ENCODE data around the gene NLE1. TPM values are rescaled to one million over a fixed set of nuclear protein-coding genes. Genes with fewer than 3 reads are reported as not detected.
"Not testable (repeated sequence)": the region's sequence is repeated elsewhere in the genome, so short reads cannot be mapped to it uniquely, and the experiment has no call there.

NLE1 gene
- total RNA-seq, 6 experiments from 2014 or later = 15.2 to 21.0 (median 18.5) TPM

DNA sequence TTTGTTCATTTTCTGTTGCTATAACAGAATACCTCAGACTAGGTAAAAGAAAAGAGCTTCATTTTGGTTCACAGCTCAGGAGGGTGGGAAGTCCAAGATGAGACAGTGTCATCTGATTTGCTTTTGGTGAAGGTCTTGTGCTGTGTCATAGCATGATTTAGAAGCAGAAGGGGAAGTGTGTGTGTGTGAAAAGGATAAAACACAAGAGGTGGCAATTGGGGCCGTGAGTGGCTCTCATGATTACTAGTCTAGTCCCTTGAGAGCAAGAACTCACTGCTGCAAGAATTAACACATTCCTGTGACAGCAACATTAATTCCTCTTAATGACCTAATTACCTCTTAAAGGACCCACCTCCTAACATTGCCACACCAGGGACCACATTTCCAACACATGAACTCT lies 43.7 kb upstream of the NLE1 start:
- TF ChIP-seq, protein P1, sequence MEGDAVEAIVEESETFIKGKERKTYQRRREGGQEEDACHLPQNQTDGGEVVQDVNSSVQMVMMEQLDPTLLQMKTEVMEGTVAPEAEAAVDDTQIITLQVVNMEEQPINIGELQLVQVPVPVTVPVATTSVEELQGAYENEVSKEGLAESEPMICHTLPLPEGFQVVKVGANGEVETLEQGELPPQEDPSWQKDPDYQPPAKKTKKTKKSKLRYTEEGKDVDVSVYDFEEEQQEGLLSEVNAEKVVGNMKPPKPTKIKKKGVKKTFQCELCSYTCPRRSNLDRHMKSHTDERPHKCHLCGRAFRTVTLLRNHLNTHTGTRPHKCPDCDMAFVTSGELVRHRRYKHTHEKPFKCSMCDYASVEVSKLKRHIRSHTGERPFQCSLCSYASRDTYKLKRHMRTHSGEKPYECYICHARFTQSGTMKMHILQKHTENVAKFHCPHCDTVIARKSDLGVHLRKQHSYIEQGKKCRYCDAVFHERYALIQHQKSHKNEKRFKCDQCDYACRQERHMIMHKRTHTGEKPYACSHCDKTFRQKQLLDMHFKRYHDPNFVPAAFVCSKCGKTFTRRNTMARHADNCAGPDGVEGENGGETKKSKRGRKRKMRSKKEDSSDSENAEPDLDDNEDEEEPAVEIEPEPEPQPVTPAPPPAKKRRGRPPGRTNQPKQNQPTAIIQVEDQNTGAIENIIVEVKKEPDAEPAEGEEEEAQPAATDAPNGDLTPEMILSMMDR (IDR thresholded peaks at IDR 0.05) = no peak

DNA sequence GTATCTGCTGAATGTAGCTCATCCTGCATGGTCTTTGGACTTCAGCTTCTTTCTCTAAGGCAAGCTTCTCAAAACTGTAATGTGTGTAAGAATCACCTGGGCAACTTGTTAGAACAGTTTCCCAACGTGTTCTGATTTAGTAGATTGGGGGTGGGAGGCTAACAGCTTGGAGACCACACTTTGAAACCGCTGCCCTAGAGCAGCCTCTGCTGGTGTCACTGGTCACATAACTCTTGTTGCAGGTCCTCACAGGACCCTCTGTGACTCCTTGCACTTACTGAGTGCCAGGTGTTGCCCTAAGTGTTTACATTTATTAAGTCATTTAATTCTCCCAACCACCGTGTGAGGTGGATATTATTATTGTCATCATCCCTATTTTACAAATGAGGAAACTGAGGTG lies 42.2 kb upstream of the NLE1 start:
- TF ChIP-seq, protein P1 (IDR thresholded peaks at IDR 0.05) = no peak
- peaks cover 14% of the 10 kb centered on the region for H3K27me3 Mint-ChIP-seq (ENCODE audit: insufficient read depth)
- H3K36me3 Mint-ChIP-seq (ENCODE audit: low read depth) = no peaks in the 10 kb centered on the region
- H3K9me3 Mint-ChIP-seq = no peaks in the 10 kb centered on the region
- no peaks in the 10 kb centered on the region for H3K4me1 Mint-ChIP-seq (ENCODE audit: low read depth)
- no peak overlapping the region for H3K4me3 Mint-ChIP-seq
- no peak overlapping the region for H3K27ac Mint-ChIP-seq
- no peak for DNase-seq

More for the DNA sequence above, 43.7 kb upstream of the NLE1 start:
- no peak overlapping the region for H3K4me3 Mint-ChIP-seq
- H3K4me1 Mint-ChIP-seq (ENCODE audit: low read depth) = no peaks in the 10 kb centered on the region
- no peaks in the 10 kb centered on the region for H3K9me3 Mint-ChIP-seq
- H3K27ac Mint-ChIP-seq = no peak overlapping the region
- DNase-seq = no peak
- no peaks in the 10 kb centered on the region for H3K36me3 Mint-ChIP-seq (ENCODE audit: low read depth)
- peaks cover 9% of the 10 kb centered on the region for H3K27me3 Mint-ChIP-seq (ENCODE audit: insufficient read depth)

DNA sequence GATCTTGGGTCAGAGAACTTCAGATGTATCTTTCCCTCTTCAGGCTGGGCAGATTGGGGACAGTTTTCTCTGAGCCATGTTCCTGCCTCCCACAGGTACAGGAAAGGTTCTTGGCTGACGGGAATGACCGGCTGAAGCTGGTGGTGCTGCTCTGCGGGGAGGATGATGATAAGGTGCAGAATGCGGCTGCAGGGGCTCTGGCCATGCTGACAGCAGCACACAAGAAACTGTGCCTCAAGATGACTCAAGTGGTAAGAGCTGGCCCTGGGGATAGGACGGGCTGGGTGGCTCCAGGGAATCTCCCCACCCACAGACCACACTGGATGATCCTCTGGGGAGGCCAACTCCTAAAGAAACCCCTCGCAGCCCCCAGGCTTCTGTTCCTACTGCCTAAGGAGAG lies 41.2 kb upstream of the NLE1 start:
- TF ChIP-seq, protein P1 (IDR thresholded peaks at IDR 0.05) = no peak
- H3K9me3 Mint-ChIP-seq = no peaks in the 10 kb centered on the region
- H3K27ac Mint-ChIP-seq = no peak overlapping the region
- no peak for DNase-seq
- H3K27me3 Mint-ChIP-seq (ENCODE audit: insufficient read depth) = peaks cover 14% of the 10 kb centered on the region
- no peaks in the 10 kb centered on the region for H3K36me3 Mint-ChIP-seq (ENCODE audit: low read depth)
- no peak overlapping the region for H3K4me3 Mint-ChIP-seq
- no peaks in the 10 kb centered on the region for H3K4me1 Mint-ChIP-seq (ENCODE audit: low read depth)

DNA sequence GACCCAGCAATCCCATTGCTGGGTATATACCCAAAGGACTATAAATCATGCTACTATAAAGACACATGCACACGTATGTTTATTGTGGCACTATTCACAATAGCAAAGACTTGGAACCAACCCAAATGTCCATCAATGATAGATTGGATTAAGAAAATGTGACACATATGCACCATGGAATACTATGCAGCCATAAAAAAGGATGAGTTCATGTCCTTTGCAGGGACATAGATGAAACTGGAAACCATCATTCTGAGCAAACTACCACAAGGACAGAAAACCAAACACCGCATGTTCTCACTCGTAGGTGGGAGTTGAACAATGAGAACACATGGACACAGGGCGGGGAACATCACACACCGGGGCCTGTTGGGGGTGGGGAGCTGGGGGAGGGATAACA lies 37.3 kb upstream of the NLE1 start:
- DNase-seq; H3K27ac Mint-ChIP-seq; H3K4me1 Mint-ChIP-seq (ENCODE audit: low read depth); H3K9me3 Mint-ChIP-seq; H3K36me3 Mint-ChIP-seq (ENCODE audit: low read depth); H3K4me3 Mint-ChIP-seq: not testable (repeated sequence)
- H3K27me3 Mint-ChIP-seq (ENCODE audit: insufficient read depth) = peaks cover 39% of the 10 kb centered on the region

DNA sequence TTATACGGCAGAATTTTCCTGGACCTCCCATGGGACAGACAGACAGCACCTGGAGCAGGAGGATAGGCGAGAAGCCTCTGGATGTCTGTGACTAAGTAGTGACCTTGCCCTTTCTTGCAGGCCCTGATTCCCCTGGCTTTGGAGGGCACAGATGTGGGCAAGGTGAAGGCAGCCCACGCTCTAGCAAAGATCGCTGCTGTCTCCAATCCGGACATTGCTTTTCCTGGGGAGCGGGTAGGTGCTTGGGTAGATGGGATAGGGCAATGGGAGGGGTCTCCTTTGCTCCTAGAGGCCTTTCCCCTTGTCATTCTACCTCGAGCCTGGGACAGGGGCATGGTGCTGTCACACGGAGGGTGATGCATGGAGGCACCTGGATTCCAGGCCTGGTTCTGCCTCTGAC lies 34.8 kb upstream of the NLE1 start:
- Mint-ChIP-seq H3K4me3 (no peak overlapping the region), H3K27ac (no peak overlapping the region), H3K36me3 (ENCODE audit: low read depth) (no peaks in the 10 kb centered on the region), H3K9me3 (no peaks in the 10 kb centered on the region), H3K4me1 (ENCODE audit: low read depth) (peaks cover 2% of the 10 kb centered on the region), H3K27me3 (ENCODE audit: insufficient read depth) (peaks cover 32% of the 10 kb centered on the region)
- DNase-seq = no peak
- TF ChIP-seq, protein P1 (IDR thresholded peaks at IDR 0.05) = no peak

DNA sequence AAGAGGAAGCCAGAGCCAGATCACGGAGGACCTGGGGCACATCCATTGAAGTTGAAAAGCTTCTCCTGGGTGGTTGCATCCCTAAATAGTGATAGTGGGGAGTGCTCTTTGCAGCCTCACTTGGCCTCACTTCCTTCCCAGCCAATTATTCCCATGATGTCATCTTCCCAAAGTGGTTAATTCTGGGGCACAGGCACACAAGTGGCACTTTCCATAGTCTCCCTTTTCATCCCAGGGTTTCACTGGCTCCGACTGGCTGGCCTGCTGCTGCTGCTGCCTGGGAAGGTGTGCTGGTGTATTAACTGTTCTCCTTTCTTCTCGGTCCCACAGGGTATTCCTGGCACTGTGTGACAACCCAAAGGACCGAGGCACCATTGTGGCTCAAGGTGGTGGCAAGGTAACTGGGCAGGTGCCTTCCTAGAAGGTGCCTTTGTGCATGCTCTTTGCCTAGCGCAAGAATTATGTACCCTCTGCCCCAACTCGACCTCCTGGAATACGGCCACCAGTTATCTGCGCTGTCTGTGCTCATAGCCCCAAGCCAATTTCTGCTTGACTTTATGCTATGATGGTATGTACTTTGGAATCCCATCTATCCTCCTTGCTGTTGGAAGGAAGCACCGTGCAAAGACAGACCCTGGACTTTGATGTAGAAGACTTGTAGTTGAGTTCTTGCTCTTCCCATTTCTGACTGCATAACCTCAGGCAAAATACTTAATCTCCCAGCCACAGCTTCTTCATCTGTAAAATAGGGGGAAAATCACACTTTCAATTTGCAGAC lies 33.7 kb upstream of the NLE1 start:
- Mint-ChIP-seq H3K4me1 (ENCODE audit: low read depth) (peaks cover 6% of the 10 kb centered on the region), H3K4me3 (no peak overlapping the region), H3K27me3 (ENCODE audit: insufficient read depth) (peaks cover 32% of the 10 kb centered on the region)

More for the DNA sequence above, 33.7 kb upstream of the NLE1 start:
- no peak for DNase-seq
- TF ChIP-seq, protein P1 (IDR thresholded peaks at IDR 0.05) = no peak
- Mint-ChIP-seq H3K27ac (no peak overlapping the region), H3K36me3 (ENCODE audit: low read depth) (no peaks in the 10 kb centered on the region), H3K9me3 (no peaks in the 10 kb centered on the region)

Measured in HFFc6 (cell line).